ENCODE data around the gene ABHD17C. TPM values are rescaled to one million over a fixed set of nuclear protein-coding genes. Genes with fewer than 3 reads are reported as not detected.

ABHD17C gene
- total RNA-seq, 1 donor: 11.6 TPM

DNA sequence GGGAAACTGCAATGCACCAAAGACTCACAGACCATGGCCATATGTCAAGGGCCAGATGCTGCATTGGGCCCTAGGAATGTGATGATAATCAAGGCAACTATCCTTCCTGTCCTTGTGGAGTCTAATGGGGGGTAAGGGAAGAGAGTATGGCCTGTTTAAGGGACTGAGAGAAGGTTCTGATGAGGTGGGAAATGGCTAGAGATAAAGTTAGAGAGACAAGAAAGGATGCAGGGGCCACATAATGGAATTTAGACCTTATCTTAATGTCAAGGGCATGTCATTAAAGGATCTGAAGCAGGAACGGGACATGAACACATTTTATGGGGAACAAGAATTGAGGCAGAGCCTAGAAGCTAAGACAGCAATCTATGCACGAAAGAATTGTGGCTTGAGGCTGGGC lies 30.0 kb upstream of the ABHD17C start:
- TF ChIP-seq, protein P1, sequence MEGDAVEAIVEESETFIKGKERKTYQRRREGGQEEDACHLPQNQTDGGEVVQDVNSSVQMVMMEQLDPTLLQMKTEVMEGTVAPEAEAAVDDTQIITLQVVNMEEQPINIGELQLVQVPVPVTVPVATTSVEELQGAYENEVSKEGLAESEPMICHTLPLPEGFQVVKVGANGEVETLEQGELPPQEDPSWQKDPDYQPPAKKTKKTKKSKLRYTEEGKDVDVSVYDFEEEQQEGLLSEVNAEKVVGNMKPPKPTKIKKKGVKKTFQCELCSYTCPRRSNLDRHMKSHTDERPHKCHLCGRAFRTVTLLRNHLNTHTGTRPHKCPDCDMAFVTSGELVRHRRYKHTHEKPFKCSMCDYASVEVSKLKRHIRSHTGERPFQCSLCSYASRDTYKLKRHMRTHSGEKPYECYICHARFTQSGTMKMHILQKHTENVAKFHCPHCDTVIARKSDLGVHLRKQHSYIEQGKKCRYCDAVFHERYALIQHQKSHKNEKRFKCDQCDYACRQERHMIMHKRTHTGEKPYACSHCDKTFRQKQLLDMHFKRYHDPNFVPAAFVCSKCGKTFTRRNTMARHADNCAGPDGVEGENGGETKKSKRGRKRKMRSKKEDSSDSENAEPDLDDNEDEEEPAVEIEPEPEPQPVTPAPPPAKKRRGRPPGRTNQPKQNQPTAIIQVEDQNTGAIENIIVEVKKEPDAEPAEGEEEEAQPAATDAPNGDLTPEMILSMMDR (IDR thresholded peaks at IDR 0.05; ENCODE audit: extremely low read depth, low read depth, low read length): no peak
- no peaks in the 10 kb centered on the region for H4K20me1 ChIP-seq (ENCODE audit: insufficient read depth, low read length)
- no peaks in the 10 kb centered on the region for H3K9me3 ChIP-seq (ENCODE audit: low read depth, low read length)
- no peak overlapping the region for H3K27ac ChIP-seq (ENCODE audit: low read depth, low read length)
- no peak overlapping the region for H2AFZ ChIP-seq (ENCODE audit: low read length)
- no peak overlapping the region for H3K4me2 ChIP-seq (ENCODE audit: insufficient read depth, low read length)
- no peak overlapping the region for H3K4me3 ChIP-seq (ENCODE audit: insufficient read depth, low read length)
- H3K27me3 ChIP-seq (ENCODE audit: insufficient read depth, low read length): peaks cover 6% of the 10 kb centered on the region
- no peaks in the 10 kb centered on the region for H3K36me3 ChIP-seq (ENCODE audit: insufficient read depth, low read length)
- H3K4me1 ChIP-seq (ENCODE audit: insufficient read depth, low read length): peaks cover 4% of the 10 kb centered on the region
- no peak for DNase-seq (ENCODE audit: insufficient read length, low spot score, missing footprints)
- no peaks in the 10 kb centered on the region for H3K79me2 ChIP-seq (ENCODE audit: insufficient read depth, low read length)

DNA sequence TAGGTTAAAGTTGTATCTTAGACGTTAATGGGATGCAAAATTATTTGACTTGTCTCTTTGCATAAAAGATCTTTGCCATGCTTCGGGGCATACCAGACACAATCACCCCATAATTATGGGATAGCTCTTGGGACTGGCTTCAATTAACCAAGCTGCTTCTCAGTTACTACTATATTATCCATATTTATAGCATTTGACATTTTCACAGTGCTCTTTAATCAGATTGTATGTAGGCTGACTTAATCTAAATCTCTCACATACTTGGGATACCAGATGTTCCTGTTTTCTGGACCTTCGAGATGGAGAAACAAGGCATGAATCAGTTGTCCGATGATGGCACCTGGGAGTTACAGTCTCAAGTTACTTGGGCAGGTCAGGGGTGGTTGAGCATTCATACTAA lies 27.2 kb upstream of the ABHD17C start:
- Histone ChIP-seq H3K4me2 (ENCODE audit: insufficient read depth, low read length) (no peak overlapping the region), H3K36me3 (ENCODE audit: insufficient read depth, low read length) (no peaks in the 10 kb centered on the region), H2AFZ (ENCODE audit: low read length) (no peak overlapping the region), H3K79me2 (ENCODE audit: insufficient read depth, low read length) (no peaks in the 10 kb centered on the region), H3K27ac (ENCODE audit: low read depth, low read length) (no peak overlapping the region), H3K27me3 (ENCODE audit: insufficient read depth, low read length) (peaks cover 6% of the 10 kb centered on the region), H4K20me1 (ENCODE audit: insufficient read depth, low read length) (no peaks in the 10 kb centered on the region), H3K9me3 (ENCODE audit: low read depth, low read length) (no peaks in the 10 kb centered on the region), H3K4me3 (ENCODE audit: insufficient read depth, low read length) (no peak overlapping the region), H3K4me1 (ENCODE audit: insufficient read depth, low read length) (no peaks in the 10 kb centered on the region)
- no peak for DNase-seq (ENCODE audit: insufficient read length, low spot score, missing footprints)
- TF ChIP-seq, protein P1 (IDR thresholded peaks at IDR 0.05; ENCODE audit: extremely low read depth, low read depth, low read length): no peak

DNA sequence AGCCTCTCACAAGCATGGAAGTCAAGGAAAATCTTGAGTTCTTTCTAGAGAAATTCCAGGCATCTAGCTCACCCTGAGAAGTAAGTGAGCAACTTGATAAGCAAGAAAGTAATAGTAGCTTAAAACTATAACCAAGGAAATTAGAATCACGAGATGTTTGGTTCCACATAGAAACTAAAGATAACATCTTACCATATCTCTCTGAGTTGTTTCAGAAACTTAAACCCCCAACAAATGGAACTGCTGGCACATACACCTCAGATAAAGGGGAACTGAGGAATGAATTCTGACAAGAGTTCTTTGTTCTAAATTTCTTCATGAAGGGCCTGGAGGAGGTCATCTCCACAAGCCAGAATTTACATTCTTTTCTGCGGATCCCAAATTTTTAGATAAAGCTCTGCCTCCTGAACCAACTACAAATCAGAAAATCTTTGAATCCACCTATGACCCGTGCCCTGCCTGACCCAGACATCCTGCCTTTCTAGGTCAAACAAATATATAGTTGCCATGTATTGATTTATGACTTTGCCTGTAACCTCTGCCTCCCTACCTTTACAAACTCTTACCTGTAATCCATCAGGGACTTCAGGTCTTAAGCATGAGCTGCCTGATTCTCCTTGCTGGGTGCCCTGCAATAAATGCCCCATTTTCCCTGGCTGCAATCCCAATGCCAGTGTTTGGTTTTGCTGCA lies 26.4 kb upstream of the ABHD17C start:
- no peak for DNase-seq (ENCODE audit: insufficient read length, low spot score, missing footprints)
- Histone ChIP-seq H3K9me3 (ENCODE audit: low read depth, low read length) (no peaks in the 10 kb centered on the region), H2AFZ (ENCODE audit: low read length) (no peak overlapping the region), H3K27ac (ENCODE audit: low read depth, low read length) (no peak overlapping the region), H4K20me1 (ENCODE audit: insufficient read depth, low read length) (no peaks in the 10 kb centered on the region), H3K79me2 (ENCODE audit: insufficient read depth, low read length) (no peaks in the 10 kb centered on the region), H3K36me3 (ENCODE audit: insufficient read depth, low read length) (no peaks in the 10 kb centered on the region), H3K4me2 (ENCODE audit: insufficient read depth, low read length) (no peak overlapping the region), H3K4me1 (ENCODE audit: insufficient read depth, low read length) (no peaks in the 10 kb centered on the region), H3K4me3 (ENCODE audit: insufficient read depth, low read length) (no peak overlapping the region), H3K27me3 (ENCODE audit: insufficient read depth, low read length) (peaks cover 6% of the 10 kb centered on the region)
- TF ChIP-seq, protein P1 (IDR thresholded peaks at IDR 0.05; ENCODE audit: extremely low read depth, low read depth, low read length): no peak

DNA sequence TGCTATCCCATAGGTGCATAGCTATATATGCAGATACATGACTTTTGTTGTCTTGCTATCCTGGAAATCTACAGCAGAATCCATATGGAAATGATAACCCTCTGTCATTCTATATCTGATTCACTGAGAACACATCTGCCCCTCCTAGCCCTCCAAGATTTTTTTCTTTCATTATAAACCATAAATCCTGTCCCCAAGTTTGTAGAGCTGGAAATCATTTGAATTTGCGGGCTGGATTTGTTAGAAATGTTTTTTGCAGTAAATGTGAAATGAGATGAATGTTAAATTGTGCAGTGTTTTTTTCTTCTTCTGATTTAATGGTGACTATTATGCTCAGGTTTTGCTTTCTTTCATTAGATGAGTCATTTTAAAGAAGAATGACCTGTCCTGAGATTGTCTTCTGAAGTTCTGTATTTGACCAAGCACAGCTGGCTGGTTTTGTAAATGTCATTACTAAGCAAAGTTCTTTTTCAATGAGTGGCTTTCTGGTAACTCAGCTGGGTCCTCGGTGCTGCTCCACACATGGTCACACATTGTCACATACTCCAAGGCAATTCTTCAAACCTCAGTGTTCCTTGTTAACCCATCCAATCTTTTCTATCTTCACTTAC lies 25.3 kb upstream of the ABHD17C start:
- H2AFZ ChIP-seq (ENCODE audit: low read length): no peak overlapping the region
- H3K27ac ChIP-seq (ENCODE audit: low read depth, low read length): no peak overlapping the region
- TF ChIP-seq, protein P1 (IDR thresholded peaks at IDR 0.05; ENCODE audit: extremely low read depth, low read depth, low read length): no peak
- H3K79me2 ChIP-seq (ENCODE audit: insufficient read depth, low read length): no peaks in the 10 kb centered on the region
- H3K9me3 ChIP-seq (ENCODE audit: low read depth, low read length): no peaks in the 10 kb centered on the region
- H3K4me1 ChIP-seq (ENCODE audit: insufficient read depth, low read length): peaks cover 7% of the 10 kb centered on the region
- H3K27me3 ChIP-seq (ENCODE audit: insufficient read depth, low read length): peaks cover 6% of the 10 kb centered on the region
- H3K4me3 ChIP-seq (ENCODE audit: insufficient read depth, low read length): no peak overlapping the region
- no peak overlapping the region for H3K4me2 ChIP-seq (ENCODE audit: insufficient read depth, low read length)
- DNase-seq (ENCODE audit: insufficient read length, low spot score, missing footprints): no peak
- H4K20me1 ChIP-seq (ENCODE audit: insufficient read depth, low read length): no peaks in the 10 kb centered on the region
- no peaks in the 10 kb centered on the region for H3K36me3 ChIP-seq (ENCODE audit: insufficient read depth, low read length)

All from osteoblast (primary cell).